HEK293T (cell line): ENCODE data around the gene SPIB.
"Not testable (repeated sequence)": the region's sequence is repeated elsewhere in the genome, so short reads cannot be mapped to it uniquely, and the experiment has no call there.

Source experiments
- CTCF ChIA-PET: fragments of 350-600 bp; formaldehyde crosslinking; extraction: SDS; loops from one replicate; lab custom pipeline; 2021; ENCODE audit warnings: antibody characterized with exemption, inconsistent platforms; lab: Yijun Ruan, JAX
- POLR2A ChIA-PET: fragments of 350-600 bp; formaldehyde crosslinking; extraction: SDS; loops from one replicate; lab custom pipeline; 2020; ENCODE audit warnings: antibody characterized with exemption, inconsistent platforms; lab: Yijun Ruan, JAX
- DNase-seq: peaks from one replicate; pipeline ENCODE4 v3.0.0; 2012; ENCODE audit warnings: mixed read lengths; ENCODE audit errors: extremely low spot score
- ARNT ChIP-seq: fragments of 450-650 bp; IDR thresholded peaks from 2 replicates; pipeline ENCODE4 v1.6.1; 2017; ENCODE audit warnings: mild to moderate bottlenecking
- BHLHE40 ChIP-seq: fragments of 450-650 bp; IDR thresholded peaks from 2 replicates; pipeline ENCODE4 v1.6.1; 2016; ENCODE audit warnings: mild to moderate bottlenecking, moderate library complexity, borderline replicate concordance
- CTBP1 ChIP-seq: fragments of 450-650 bp; IDR thresholded peaks from 2 replicates; pipeline ENCODE4 v1.6.1; 2016; ENCODE audit warnings: borderline replicate concordance
- ELF4 ChIP-seq: fragments of 450-650 bp; IDR thresholded peaks from 2 replicates; pipeline ENCODE4 v1.6.1; 2017; ENCODE audit warnings: antibody characterized with exemption
- FOXA1 ChIP-seq: fragments of 450-650 bp; IDR thresholded peaks from 2 replicates; pipeline ENCODE4 v1.6.1; 2016; ENCODE audit warnings: mild to moderate bottlenecking
- FOXK2 ChIP-seq: fragments of 450-650 bp; IDR thresholded peaks from 2 replicates; pipeline ENCODE4 v1.6.1; 2016; ENCODE audit warnings: mild to moderate bottlenecking
- FOXM1 ChIP-seq: fragments of 450-650 bp; IDR thresholded peaks from 2 replicates; pipeline ENCODE4 v1.6.1; 2017; ENCODE audit warnings: mild to moderate bottlenecking, borderline replicate concordance
- HDGF ChIP-seq: fragments of 450-650 bp; IDR thresholded peaks from 2 replicates; pipeline ENCODE4 v1.6.1; 2017; ENCODE audit warnings: antibody characterized with exemption, borderline replicate concordance
- L3MBTL2 ChIP-seq: fragments of 450-650 bp; conservative IDR thresholded peaks from 2 replicates; pipeline ENCODE4 v1.6.1; 2016; ENCODE audit warnings: mild to moderate bottlenecking
- LEF1 ChIP-seq: fragments of 450-650 bp; IDR thresholded peaks from 2 replicates; pipeline ENCODE4 v1.6.1; 2017; ENCODE audit warnings: mild to moderate bottlenecking, borderline replicate concordance
- NFRKB ChIP-seq: fragments of 450-650 bp; IDR thresholded peaks from 2 replicates; pipeline ENCODE4 v1.6.1; 2016; ENCODE audit warnings: mild to moderate bottlenecking, moderate library complexity
- SP1 ChIP-seq: fragments of 450-650 bp; IDR thresholded peaks from 2 replicates; pipeline ENCODE4 v1.6.1; 2017
- SUZ12 ChIP-seq: fragments of 450-650 bp; IDR thresholded peaks from 2 replicates; pipeline ENCODE4 v1.6.1; 2016; ENCODE audit warnings: mild to moderate bottlenecking
- TARDBP ChIP-seq: fragments of 450-650 bp; IDR thresholded peaks from 2 replicates; pipeline ENCODE4 v1.6.1; 2016
- ZNF384 ChIP-seq: fragments of 450-650 bp; IDR thresholded peaks from 2 replicates; pipeline ENCODE4 v1.6.1; 2016
- TF ChIP-seq, protein P1 (sequence below): fragments of 450-650 bp; IDR thresholded peaks from 2 replicates; pipeline ENCODE4 v1.6.1; 2016

The SPIB gene

DNA sequence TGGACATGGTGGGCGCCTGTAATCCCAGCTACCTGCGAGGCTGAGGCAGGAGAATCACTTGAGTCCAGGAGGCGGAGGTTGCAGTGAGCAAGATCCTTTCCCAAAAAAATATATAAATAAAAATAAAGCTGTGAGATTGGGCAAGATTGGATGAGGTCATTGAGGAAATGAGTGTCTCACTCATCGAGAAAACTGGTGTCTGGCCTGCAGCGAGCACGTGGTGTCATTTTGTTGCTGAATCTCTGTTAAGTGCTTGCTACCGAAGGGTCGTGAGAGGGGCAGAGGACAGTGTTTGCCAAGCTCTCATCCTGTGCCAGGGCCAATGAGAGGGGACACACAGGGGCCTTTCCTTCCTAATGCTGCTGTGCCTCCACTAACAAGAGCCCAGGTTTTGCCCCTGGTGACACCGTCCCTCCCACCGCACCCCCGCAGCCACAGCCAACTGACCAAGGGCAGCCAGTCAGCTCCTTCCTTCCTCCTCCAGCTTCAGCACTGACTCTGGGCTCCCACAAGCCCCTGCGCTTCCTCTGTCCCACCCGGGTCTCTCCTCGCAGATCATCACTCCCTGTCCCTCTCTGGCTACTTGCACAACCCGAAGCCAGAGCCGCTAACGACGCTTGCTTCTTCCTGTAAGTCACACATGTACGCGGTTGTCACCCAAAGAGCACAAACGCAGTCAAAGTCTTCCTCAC, 31.4 kb upstream of the SPIB start:
- no peak for DNase-seq
- ChIA-PET POLR2A (interaction anchor here (1.0 to 1.2 kb wide), 2 partner anchors 11 to 21 kb away, joined by 3 read pairs; partner anchors contain the start of gene NR1H2), CTCF (no interaction called here)
- TF ChIP-seq ZNF384 (no peak), HDGF (no peak), SP1 (no peak), L3MBTL2 (no peak), ARNT (no peak), TARDBP (no peak), NFRKB (no peak), FOXM1 (no peak), SUZ12 (no peak), BHLHE40 (no peak), LEF1 (no peak)
- TF ChIP-seq, protein P1, sequence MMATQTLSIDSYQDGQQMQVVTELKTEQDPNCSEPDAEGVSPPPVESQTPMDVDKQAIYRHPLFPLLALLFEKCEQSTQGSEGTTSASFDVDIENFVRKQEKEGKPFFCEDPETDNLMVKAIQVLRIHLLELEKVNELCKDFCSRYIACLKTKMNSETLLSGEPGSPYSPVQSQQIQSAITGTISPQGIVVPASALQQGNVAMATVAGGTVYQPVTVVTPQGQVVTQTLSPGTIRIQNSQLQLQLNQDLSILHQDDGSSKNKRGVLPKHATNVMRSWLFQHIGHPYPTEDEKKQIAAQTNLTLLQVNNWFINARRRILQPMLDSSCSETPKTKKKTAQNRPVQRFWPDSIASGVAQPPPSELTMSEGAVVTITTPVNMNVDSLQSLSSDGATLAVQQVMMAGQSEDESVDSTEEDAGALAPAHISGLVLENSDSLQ: no peak

DNA sequence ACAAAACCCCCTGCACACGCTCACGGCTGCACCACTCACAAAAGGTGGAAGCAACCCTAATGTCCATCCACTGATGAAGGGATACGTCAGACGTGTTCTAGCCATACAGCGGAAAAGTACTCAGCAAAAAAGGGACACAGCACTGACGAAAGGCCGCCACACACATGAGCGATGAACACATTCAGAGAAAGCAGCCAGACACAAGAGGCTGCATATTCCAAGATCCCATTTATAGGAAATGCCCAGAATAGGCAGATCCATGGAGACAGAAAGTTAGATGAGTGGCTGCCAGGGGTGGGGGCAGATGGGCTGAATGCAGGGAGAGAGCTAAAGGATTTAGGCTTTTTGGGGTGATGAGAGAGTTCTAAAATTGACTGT, 30.9 kb upstream of the SPIB start:
- no peak for DNase-seq
- POLR2A ChIA-PET: interaction anchor here (1.0 to 1.2 kb wide), 2 partner anchors 12 to 20 kb away, joined by 3 read pairs; partner anchors contain the start of gene NR1H2
- CTCF ChIA-PET: no interaction called here

DNA sequence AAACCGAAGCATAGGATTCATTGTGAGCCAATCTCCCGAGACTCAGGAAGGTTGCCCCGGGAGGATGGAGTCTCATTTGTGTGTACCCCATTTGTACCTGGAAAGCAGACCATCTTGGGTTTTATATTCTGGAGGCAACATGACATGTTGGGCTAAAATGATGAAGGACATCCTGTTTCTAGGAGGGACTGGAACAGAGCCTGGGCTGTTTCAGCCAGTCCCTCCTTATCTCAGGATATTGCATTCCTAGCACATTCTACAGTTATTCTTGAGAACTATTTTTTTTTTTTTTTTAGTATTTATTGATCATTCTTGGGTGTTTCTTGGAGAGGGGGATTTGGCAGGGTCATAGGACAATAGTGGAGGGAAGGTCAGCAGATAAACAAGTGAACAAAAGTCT, 28.4 kb upstream of the SPIB start:
- CTCF ChIA-PET: interaction anchor here (0.6 kb wide), 1 partner anchor 351 kb away, joined by 5 read pairs; no protein-coding TSS in a partner anchor
- POLR2A ChIA-PET, DNase-seq: not testable (repeated sequence)

More for the DNA sequence above, 30.9 kb upstream of the SPIB start:
- TF ChIP-seq ARNT: no peak
- TF ChIP-seq FOXM1: no peak
- no peak for TF ChIP-seq FOXK2
- no peak for TF ChIP-seq BHLHE40
- no peak for TF ChIP-seq TARDBP
- no peak for TF ChIP-seq SUZ12
- no peak for TF ChIP-seq ELF4
- no peak for TF ChIP-seq CTBP1
- TF ChIP-seq, protein P1: no peak
- TF ChIP-seq ZNF384: no peak
- no peak for TF ChIP-seq NFRKB
- no peak for TF ChIP-seq L3MBTL2
- no peak for TF ChIP-seq LEF1
- TF ChIP-seq FOXA1: no peak
- no peak for TF ChIP-seq HDGF
- TF ChIP-seq SP1: no peak

DNA sequence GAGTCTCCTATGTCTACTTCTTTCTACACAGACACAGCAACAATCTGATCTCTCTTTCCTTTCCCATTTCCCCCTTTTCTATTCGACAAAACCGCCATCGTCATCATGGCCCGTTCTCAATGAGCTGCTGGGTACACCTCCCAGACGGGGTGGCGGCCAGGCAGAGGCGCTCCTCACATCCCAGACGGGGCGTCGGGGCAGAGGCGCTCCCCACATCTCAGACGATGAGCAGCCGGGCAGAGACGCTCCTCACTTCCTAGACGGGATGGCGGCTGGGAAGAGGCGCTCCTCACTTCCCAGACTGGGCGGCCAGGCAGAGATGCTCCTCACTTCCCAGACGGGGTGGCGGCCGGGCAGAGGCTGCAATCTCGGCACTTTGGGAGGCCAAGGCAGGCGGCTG, 27.8 kb upstream of the SPIB start:
- POLR2A ChIA-PET, DNase-seq, CTCF ChIA-PET: not testable (repeated sequence)

GRCh38 chr19:50392759-50393158, 26.0 kb upstream of the SPIB start:
- no peak for DNase-seq
- TF ChIP-seq FOXM1: no peak
- no peak for TF ChIP-seq LEF1
- TF ChIP-seq ZNF384: no peak
- no peak for TF ChIP-seq CTBP1
- no peak for TF ChIP-seq NFRKB
- TF ChIP-seq ELF4: no peak
- TF ChIP-seq, protein P1: no peak
- no peak for TF ChIP-seq FOXA1
- no peak for TF ChIP-seq BHLHE40
- no peak for TF ChIP-seq HDGF
- TF ChIP-seq ARNT: no peak
- no peak for TF ChIP-seq TARDBP
- TF ChIP-seq L3MBTL2: no peak
- TF ChIP-seq SP1: no peak
- POLR2A ChIA-PET: no interaction called here
- CTCF ChIA-PET: no interaction called here

GRCh38 chr19:50393589-50393988, 25.1 kb upstream of the SPIB start:
- no peak for TF ChIP-seq CTBP1
- TF ChIP-seq, protein P1: no peak
- no peak for TF ChIP-seq SP1
- no peak for TF ChIP-seq LEF1
- no peak for TF ChIP-seq SUZ12
- TF ChIP-seq BHLHE40: no peak
- no peak for TF ChIP-seq ZNF384
- no peak for TF ChIP-seq L3MBTL2
- TF ChIP-seq ELF4: no peak
- no peak for TF ChIP-seq ARNT
- no peak for TF ChIP-seq HDGF
- no peak for TF ChIP-seq FOXM1
- TF ChIP-seq FOXK2: no peak
- TF ChIP-seq TARDBP: no peak
- no peak for TF ChIP-seq FOXA1
- TF ChIP-seq NFRKB: no peak
- ChIA-PET POLR2A (interaction anchor here (2.1 kb wide), 1 partner anchor 9 kb away, joined by 6 read pairs; no protein-coding TSS in a partner anchor), CTCF (no interaction called here)
- DNase-seq: no peak
